GM21526 (cell line): ENCODE measurements around the gene RAPGEF1.

Experiments used
- ATAC-seq: cut with Tn5 transposase; IDR thresholded peaks from one replicate; pipeline ENCODE4 v1.9.1; 2021; ENCODE audit warnings: moderate library complexity; ENCODE audit not compliant: unreplicated experiment, low FRiP score

The RAPGEF1 gene

DNA sequence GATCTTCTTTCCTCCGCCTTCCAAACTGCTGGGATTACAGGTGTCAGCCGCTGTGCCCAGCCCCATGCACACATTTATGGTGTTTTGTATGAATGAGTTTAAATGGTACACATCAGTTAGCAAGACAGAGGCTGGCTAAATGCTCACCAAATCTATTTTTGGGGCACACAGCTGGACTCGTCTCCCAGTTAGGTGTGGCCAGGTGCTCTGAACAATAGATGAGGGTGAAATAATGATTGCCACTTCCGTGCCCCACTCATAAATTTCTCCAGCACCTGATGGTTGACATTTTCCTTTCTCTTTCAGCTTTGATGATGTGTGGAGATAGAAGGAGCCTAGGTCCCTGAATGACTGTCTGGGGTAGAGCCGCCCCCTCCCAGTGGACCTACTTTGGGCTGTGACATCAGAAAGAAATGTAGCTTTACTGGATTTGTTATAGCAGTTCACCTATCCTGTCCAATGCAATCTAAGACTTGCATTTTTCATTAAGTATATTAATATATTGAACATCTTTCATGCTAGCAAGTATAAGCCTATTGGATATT lies 8.6 kb upstream of the RAPGEF1 start:
- no peak for ATAC-seq

DNA sequence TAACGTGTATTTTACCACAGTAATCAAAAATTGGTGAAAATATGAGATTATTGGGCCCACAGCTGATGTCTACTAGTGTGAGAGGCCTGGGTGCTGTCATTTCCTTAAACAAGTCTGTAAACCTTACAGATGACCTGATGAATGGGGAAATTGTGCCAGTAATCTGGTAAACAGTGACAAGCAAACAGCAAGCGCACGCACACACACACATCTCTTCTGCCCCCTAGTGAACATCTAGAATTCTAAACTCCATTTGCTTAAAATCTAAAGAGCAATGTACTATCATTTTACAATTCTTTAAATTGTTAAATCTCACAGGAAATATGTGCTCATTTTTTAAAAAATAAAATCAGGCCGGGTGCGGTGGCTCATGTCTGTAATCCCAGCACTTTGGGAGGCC lies 7.5 kb upstream of the RAPGEF1 start:
- ATAC-seq: no peak

DNA sequence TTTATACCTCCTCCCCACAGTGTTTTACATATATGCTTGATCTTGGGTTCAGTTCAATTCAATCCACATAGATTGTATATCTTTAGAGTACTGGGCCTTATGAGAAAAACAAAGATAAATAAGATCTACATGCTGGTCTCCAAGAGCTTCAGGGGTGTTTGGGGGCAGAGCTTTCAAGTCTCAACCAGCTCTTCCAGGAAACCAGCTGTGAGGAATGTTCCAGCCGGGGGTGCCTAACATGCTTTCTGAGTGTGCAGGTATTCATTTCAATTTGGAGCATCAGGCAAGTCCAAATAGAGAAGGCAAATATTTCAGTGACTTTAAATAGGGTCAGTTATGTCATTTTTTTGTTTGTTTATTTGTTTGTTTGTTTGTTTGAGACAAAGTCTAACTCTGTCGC lies 5.7 kb upstream of the RAPGEF1 start:
- ATAC-seq: no peak

DNA sequence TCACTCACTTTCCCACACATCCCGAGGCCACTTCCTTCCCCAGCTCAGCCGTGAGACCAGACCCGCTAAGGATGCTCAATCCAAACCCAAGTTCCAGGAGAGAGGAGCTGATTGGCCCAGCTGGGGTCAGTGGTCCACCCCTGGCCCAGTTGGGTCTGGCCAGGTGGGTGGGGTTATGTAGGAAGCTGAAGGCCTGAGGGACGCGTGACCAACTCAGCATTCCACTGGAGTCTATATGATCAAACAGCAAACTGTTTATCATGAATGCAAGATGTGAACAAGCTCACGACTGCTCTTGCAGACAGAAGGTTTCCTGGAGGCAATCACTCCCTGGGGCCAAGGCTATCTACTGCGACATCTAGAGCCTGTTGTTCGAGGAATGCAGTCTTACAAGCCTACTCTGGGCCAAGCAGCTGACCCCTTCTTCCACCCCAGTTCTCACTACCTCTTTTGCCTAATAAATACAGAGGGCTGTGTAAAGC lies 4.9 kb upstream of the RAPGEF1 start:
- no peak for ATAC-seq

DNA sequence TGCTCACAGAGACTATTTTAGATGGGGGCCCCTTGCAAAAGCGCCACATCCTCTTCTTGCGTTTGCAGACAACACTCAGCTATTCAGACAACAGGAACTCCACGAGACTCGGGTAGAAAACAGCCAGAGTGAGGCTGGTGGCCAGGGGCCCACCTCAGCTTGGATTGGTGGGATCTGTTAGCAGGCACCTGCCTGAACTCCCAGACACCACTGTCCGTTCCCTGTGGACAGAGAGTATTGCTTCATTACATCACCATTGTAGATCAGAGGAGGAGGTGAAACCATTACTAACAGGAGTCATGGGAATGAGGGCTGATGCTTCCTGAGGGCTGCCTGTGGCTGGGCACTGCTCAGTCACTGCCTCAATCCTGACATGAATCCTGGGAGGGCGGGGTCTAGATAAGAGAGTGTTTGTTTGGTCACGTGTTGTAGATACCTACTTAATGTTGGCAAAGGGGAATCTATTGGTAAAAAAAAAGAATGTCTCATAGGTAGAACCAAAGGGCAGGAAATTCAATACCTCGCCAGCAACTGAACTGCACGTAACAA lies 4.4 kb upstream of the RAPGEF1 start:
- no peak for ATAC-seq

DNA sequence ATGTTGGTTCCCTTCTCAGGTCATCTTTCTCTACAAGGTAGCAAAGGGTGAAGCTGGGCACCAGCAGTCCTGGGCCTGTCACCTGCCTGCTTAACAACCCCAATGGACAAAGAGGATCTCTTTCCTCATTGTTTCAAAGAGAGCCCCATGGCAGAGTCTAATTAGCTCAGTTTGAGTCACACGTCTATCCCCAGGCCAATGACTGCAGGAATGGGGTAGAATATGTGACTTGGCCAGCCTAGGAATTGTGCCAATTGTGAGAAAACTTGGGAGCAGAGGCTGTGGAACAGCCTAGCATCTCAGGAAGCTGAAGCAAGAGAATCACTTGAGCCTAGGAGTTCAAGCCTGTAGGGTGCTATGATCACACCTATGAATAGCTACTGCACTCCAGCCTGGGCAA lies 3.6 kb upstream of the RAPGEF1 start:
- no peak for ATAC-seq

DNA sequence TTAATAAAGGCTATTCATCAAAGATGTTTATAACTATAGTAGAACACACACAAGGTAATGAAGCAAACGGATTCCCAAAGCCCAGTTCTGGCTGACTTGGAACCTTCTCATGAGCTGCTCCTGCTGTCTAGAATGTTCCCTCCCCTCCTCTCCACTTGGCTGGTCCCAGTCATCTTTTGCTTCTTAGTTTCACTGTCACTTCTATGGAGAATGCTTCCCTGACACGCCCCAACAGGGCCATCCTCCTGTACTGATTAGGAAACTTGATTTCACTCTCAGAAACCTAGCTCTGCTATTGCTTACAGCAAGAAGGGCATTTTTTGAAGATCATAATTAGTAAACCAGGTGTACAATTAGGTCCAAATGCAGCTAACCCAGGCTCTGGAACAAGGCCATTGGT lies 3.2 kb upstream of the RAPGEF1 start:
- no peak for ATAC-seq

DNA sequence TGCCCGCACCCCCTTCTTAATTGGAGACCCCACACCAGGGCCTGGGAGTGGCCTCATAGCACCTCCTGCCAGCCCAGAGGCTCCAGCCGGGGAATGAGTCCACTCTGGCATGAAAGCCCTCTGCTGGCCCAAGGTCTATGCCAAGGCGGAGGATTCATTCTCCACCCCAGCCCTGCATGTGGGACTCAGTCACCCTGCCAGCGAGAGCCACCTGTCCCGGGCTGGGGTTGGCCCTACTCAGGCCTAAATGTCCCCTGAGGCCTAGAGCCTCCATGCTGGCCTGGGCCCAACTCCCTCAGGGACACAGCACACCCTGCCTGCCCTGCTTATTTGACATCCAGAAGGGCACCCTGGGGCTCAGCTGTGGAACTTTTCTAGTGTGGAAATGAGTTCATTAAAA lies 1.0 kb upstream of the RAPGEF1 start:
- no peak for ATAC-seq

DNA sequence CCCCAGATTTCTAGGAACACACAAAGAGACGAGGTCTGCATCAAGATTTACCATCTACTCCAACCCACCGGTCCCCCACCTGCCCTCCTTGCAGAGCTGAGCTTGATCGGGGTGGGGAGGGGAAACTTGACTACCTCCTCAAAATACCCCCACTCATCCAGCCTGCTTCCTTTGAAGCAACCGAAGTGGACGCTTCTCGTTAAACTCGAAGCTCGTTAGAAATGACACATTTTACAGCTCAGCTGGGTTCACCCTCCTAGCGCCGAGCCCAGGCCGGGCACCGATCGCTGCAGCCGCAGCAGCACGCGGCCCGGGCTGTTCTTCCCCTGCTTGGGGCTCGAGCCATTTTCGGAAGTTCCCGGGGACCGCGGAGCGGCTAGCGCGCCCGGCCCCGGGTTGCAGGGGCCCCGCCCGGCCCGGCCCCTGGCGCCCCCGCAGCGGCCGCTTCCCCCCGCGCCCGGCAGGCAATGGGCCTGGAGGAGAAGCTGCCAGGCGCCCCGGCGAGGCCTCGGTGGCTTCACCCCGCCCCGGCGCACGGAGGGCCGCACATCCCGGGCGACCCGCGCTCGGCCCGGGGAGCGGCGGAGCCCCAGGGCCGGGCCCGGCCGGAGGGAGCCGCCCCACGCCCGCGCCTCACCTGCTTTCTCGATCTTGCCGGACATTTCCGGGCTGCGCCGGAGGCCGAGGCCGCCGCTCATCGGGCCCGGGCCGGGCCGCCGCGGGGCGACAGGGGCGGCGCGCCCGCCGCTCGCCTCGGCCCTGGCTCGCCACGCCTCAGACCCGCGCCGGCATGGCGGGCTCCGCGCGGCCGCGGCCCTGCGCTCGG lies 530 bp downstream of the RAPGEF1 start:
- ATAC-seq: peak; percentile 15

DNA sequence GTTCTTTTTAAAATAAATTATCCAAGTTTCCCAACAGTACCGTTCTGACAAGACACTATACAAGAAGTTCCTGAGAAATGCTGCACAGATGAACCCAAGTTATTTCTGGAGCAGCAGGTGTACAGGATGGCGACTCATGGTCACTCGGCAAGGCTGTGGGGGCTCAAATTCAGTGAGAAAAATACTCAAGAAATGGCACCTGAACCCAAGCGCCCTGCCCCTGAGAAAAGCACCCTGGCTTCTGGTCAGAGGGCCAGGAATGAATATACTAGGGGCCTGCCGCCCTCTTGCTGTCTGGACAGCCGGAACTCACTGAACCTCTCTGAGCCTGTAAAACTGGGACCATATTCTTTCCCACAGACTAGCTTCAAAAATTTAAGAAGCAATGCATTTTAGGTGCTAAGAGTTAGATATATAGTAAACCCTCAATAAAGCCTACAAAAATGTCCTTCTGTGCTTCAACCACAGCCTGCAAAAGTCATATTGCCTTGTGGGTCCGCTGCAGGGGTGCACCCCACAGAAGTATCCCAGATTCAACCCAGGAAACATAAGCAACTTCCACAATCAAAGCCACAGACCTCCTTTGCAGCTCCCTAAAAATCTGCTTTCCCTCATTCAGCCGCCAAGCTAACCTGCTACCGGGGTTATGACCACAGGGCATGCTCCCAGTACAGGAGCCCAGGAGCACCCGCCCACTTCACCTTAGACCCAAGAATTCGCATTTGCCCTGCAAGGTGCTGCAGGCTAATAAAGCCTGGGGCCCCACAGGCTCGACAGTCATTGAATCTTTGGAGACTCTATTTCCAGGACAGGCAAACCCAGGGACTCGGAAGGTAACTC lies 1.4 kb downstream of the RAPGEF1 start:
- no peak for ATAC-seq

DNA sequence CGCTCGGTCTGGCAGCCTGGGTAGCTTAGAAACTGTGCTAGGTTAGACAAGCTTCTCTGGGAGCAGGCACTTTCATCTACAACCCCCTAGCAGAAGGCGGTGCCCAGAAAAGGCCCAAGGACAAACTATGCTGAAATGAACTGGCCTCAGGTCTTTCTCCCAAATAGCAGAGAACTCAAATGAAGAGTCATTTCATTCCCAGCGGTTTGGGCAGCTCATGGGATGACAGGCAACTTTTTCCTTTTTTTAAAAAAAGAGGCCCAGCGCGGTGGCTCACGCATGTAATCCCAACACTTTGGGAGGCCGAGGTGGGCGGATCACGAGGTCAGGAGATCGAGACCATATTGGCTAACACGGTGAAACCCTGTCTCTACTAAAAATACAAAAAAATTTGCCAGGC lies 2.5 kb downstream of the RAPGEF1 start:
- ATAC-seq: no peak

DNA sequence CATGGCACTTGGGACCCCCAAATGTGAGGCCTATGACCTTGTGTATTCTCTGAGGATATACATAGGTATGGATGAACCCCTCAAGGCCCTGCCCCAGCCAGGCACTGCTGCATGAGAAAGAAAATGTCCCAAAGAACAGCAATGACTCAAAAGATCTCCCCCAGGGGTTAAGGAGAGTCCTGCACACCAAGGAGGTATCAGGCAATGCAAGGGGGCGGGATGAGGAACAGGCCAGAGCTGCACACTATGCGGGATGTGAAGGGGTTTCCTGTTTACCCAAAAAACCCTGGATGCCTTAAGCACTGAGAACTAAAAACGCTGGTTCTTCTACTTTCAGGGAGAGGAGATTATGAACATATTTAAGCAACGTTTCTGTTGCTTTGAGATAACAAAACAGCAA lies 3.4 kb downstream of the RAPGEF1 start:
- ATAC-seq: no peak

DNA sequence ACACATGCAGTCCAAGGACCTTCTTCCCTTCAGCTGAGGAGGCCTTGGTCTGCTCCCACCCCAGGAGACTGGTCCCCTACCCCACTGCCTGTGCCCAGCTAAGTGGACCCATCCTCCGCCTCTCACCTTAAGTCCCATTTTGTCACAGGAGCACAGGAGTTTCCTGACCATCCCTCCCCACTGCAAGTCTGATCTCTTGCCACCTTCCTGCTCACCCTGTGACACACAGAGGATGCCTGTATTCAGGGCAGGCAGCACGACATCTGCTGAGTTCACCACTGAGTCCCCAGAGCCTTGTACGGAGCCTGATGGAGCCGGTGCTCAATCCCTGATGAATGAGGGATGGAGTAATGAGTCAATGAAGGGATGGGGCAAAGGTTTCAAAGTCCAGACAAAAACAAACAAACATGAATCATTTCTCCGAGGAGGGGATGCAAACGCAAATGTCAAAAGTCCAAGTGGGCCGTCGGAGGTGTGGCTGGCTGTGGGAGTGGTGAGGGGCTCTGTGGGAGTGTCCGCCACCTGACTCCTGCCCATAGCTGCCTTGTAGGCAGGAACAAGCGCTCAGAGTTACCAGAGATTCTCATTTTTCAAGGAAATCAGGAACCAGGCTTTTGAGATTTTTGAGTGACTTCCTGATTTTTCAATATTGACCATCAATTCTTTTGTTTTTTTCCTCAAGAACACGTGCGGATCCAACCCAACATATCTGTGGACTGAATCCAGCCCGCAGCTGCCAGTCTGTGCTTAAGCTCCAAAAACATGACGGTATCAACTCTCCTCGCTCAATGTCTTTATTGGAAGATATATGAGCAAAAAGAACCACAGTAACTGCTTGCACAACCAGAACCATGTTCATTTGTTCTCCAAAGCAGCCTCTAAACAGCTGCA lies 4.4 kb downstream of the RAPGEF1 start:
- ATAC-seq: no peak

DNA sequence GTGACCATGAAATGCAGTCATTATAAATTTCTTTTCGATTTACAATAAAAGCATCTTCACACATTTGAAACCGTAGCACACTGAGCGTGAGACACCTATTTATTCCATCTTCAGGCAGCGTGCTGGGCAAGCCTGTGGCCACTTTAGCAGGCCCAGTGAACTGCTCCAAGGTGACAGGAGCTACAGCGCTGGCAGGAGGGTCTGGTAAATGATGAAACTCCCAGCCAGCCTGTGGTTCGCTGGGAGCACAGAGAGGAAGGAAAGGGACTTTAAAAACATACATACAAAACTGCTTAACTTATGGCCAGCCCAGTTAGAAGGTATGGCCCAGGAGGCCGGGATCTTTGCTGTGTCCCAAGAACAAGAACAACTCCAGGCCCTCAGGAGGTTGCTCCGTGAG lies 5.1 kb downstream of the RAPGEF1 start:
- ATAC-seq: no peak

DNA sequence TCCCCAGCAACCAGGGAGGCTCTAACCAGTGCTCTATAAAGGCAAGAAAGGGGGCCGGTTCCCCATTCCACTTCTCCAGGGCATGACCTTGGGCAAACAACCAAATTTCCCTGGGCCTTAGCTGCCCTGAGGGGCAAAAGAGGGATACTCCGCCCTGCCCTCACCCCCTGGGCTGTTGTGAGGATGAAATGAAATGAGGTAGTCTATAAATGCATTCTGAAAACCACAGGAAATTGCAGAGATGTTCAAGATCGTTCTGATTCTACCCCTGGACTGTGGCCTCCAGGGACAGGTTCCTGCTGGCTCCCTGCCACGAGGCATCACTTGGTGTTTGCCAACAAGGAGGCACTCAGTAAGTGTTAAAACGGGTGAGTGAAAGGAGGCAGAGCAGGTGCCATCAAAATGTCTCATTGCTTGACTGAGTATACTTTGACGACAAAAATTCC lies 5.7 kb downstream of the RAPGEF1 start:
- no peak for ATAC-seq

DNA sequence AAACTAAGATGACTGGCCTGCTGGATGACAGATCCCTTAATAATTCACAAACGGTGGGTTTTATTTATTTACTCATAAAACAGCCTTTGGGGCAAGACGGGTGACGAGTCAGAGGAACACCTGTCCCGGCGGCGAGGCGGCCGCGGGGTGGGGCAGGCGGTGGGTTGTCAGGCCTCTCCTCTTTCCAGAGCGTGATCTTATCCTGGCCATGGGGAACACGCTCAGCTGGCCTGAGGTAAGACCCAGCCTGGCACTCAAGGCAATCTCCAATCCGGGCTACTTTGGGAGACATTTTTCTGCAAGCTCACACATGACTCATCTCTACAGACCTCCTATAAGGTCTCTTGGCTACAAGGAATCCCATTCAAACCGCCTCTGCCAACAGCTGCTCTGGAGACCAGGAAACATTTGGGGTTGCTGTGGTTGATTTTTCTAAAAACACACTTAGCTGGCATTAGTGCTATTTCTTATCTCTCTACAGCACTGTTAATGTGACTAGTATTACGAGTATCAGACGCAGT lies 6.3 kb downstream of the RAPGEF1 start:
- ATAC-seq: no peak

DNA sequence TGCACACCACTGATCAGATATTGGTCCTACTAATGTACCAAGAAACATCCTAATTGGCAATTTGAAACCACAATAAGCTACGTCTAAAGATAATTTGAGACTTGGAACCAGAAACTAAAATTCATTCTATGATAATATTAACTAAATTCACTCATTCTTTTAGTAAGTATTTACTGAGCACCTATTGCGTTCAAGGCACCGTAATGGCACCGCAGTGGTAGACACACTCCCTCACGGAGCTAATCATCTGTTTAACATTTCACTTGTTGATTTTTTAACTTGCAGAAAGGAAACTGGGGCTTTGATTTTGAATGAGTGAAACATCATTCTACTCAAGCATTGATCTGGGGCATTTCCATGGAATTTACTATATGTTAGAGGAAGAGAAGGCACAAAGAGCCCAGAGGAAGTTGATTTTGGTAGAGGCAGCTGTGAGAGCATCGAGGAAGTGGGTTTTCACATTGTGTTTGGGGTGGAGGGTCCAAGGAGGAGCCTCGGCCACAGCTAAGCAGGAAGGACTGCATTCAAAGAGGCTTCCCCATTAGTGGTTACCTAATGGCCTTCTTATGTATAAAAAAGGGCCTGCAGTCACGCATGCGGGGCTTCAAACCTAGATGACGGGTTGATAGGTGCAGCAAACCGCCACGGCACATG lies 7.1 kb downstream of the RAPGEF1 start:
- no peak for ATAC-seq

DNA sequence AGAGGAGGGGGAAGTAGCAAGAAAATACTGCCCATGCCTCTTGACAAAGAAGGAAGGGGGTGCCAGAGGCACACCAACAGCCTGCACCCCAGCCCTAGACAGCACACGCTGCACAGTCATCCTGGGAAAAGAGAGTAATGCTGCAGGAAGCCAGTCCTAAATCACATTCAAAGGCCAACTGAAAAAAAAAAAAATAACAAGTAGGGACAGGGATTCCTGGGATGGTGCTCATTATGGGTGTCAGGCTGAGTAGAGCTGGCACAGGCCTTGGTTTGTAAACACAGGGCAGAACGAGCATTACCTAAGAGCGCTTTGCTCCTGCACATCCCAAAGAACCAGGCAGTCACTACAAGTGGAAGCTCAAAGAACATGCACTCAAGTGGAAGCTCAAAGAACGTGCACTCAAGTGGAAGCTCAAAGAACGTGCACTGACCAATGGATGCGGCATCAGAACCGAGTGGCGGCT lies 7.8 kb downstream of the RAPGEF1 start:
- ATAC-seq: no peak

DNA sequence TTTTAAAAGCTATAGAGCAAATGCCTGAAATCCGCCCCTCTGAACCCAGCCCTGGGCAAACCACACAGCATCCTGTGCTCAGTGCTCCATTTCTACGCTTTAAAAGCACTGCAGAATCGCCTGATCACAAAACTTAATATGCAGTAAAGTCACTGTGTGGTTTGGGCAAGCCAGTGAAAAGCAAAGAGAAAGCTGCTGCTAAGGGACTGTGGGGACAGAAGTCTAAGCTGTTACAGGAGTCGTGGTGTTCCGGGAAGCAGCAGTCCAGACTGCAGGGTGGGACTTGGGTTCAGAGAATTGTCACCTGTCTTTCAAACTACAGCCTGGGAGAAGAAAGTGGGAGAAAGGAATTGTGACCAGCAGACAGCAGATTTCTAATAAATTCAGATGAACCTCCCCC lies 8.2 kb downstream of the RAPGEF1 start:
- no peak for ATAC-seq
